Left colon (tissue), 2 donors: ENCODE data around the gene RRP9. TPM values are rescaled to one million over a fixed set of nuclear protein-coding genes. Genes with fewer than 3 reads are reported as not detected.
"Not testable (repeated sequence)": the region's sequence is repeated elsewhere in the genome, so short reads cannot be mapped to it uniquely, and the experiment has no call there.

Experiments
- ATAC-seq: fragments of 200-7000 bp; cut with Tn5 transposase; one replicate; pipeline ENCODE4 v1.9.1; 2020; ENCODE audit warnings: mild to moderate bottlenecking, moderate library complexity
- DNase-seq, 2 donors: peaks; one replicate each; pipeline ENCODE4 v3.0.0-alpha.2; 2020
- intact Hi-C, 2 donors: fragments of 100-400 bp; cut with DNase I in 1 of 2; cut with micrococcal nuclease in 1 of 2; formaldehyde crosslinking; loops; one replicate each; pipeline versions ENCODE4 v1.11.2 to v1.14.0; 2022; cut with DNase I, micrococcal nuclease
- long read RNA-seq: library from polyadenylated mRNA; unstranded; transcript quantifications from one replicate; pipeline ENCODE4 v2.0.0, GENCODE V29; 2021
- total RNA-seq, 2 donors: library from RNA; stranded (reverse); fragmentation: NEBNext Ultra II Directional; extraction: Animal tissue kit (Norgen Biotek cat#: 25700); gene quantifications; one replicate each; pipeline ENCODE4 v1.2.1, GENCODE V29; 2021
- donor health status: DM: no; HTN: no; CAD: no.
- donor health status: DM: yes; HTN: yes; CAD: no.

The RRP9 gene, protein sequence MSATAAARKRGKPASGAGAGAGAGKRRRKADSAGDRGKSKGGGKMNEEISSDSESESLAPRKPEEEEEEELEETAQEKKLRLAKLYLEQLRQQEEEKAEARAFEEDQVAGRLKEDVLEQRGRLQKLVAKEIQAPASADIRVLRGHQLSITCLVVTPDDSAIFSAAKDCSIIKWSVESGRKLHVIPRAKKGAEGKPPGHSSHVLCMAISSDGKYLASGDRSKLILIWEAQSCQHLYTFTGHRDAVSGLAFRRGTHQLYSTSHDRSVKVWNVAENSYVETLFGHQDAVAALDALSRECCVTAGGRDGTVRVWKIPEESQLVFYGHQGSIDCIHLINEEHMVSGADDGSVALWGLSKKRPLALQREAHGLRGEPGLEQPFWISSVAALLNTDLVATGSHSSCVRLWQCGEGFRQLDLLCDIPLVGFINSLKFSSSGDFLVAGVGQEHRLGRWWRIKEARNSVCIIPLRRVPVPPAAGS
- total RNA-seq = 10 to 100 TPM; 11.0 to 16.1 TPM
- long read RNA-seq, transcript RRP9-201 (15 exons, 1,578 nt) = major isoform, 27 of 36 reads
- long read RNA-seq, partial matches to known transcripts = 8 of 36 reads
- long read RNA-seq, other reads (novel, unspliced or antisense) = 1 of 36 reads

DNA sequence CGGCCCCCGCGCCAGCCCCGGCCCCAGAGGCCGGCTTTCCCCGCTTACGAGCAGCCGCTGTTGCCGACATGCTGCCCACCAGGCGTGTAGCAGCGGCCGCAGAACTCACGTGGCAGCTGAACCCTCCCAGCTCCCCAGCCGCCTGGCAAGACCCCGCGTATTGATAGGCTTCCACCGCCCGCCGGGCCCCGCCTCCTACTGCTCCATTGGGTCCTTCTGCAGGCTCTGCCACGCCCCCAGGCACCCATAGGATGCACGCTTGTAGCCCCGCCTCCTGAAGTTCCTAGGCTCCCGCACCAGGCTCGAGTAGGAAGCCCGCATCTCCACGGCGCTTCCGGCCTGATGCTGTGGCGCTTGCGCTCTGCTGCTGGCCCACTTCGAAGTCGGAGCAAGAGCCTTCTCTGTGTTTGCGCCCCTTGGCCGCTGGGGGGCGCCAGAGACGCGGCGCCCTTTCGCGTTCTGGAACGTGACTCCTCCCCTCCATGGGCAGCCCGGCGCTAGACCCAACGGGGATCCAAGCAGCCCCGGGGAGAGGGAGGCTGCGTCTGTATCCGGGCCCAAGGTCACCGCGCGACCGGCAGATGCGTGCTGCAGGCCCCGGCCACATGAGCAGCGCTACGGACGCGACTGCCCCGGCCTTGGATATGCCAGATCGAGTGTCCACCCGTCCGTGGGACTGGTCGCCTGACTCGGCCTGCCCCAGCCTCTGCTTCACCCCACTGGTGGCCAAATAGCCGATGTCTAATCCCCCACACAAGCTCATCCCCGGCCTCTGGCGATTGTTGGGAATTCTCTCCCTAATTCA is at the start of gene RRP9, which contains the start of gene PARP3:
Gene RRP9, minus strand, starts transcription at position 107 of the 805 bp plus-strand sequence. Its CDS starts 37 bp downstream, at position 70.
Gene PARP3, plus strand, starts transcription at position 566 of the 805 bp plus-strand sequence. CDS start 993 bp downstream, outside the sequence.
- DNase-seq (peak; percentile 100), ATAC-seq (peak; percentile 87)
- intact Hi-C loops = no loop called here

DNA sequence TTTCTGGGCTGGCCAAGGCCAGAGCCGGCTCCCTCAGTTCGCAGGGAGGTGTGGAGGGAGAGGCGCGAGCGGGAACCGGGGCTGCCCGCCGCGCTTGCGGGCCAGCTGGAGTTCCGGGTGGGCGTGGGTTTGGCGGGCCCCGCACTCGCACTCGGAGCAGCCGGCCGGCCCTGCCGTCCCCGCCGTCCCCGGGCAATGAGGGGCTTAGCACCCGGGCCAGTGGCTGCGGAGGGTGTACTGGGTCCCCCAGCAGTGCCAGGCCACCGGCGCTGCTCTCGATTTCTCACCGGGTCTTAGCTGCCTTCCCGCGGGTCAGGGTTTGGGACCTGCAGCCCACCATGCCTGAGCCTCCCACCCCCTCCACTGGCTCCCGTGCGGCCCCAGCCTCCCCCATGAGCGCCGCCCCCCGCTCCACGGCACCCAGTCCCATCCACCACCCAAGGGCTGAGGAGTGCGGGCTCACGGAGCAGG is 48.8 kb upstream of the RRP9 start:
- intact Hi-C loops = not testable (repeated sequence)

DNA sequence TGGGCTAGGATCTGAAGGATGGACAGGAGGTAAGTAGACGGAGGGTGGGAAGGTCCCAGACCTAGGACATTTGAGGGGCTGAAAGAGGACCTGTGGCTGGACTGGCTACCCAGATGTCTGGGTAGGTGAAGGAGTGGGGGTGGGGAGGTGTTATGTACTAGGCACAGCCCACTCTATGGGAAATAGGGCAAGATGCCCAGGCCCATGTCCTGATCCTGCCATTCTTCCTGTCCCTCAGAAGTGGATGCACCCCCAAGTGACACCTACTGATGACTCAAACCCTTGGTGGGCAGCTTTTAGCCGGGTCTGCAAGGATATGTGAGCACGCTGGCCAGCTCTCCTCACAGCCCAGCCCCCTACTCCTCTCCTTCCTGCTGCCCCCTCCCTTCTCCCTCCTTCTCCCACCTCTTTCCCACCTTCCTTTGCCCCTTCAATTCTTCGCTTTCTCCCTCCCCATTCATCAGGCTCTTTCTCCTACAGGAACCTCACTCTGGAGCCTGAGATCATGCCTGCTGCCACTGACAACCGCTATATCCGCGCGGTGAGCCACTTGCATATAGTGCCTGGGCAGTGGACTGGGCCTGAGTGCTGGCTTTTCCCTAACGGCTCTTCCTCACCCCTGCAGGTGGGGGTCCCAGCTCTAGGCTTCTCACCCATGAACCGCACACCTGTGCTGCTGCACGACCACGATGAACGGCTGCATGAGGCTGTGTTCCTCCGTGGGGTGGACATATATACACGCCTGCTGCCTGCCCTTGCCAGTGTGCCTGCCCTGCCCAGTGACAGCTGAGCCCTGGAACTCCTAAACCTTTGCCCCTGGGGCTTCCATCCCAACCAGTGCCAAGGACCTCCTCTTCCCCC is 46.8 kb upstream of the RRP9 start:
- DNase-seq (no peak), ATAC-seq (no peak)
- intact Hi-C loops = no loop called here

More for the DNA sequence above, 48.8 kb upstream of the RRP9 start:
- not testable (repeated sequence) for ATAC-seq, DNase-seq

DNA sequence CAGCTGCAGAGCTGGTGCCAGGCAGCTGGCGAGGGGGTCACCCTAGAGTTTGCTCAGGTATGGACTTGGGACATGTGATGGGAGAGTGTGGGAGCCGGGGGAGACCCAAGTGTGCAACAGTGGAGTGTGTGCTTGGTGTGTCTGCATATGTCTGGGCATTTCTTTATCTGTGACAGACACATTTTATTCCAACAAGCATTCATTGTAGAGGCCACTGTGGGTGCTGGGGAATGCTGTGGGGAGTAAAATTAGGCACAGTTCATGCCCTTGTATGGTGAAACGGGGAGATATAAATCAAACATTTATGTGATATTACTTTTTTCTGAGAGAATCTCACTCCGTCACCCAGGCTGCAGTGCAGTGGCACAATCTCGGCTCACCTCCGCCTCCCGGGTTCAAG is 45.9 kb upstream of the RRP9 start:
- no peak for DNase-seq
- ATAC-seq = no peak
- intact Hi-C loops = no loop called here

DNA sequence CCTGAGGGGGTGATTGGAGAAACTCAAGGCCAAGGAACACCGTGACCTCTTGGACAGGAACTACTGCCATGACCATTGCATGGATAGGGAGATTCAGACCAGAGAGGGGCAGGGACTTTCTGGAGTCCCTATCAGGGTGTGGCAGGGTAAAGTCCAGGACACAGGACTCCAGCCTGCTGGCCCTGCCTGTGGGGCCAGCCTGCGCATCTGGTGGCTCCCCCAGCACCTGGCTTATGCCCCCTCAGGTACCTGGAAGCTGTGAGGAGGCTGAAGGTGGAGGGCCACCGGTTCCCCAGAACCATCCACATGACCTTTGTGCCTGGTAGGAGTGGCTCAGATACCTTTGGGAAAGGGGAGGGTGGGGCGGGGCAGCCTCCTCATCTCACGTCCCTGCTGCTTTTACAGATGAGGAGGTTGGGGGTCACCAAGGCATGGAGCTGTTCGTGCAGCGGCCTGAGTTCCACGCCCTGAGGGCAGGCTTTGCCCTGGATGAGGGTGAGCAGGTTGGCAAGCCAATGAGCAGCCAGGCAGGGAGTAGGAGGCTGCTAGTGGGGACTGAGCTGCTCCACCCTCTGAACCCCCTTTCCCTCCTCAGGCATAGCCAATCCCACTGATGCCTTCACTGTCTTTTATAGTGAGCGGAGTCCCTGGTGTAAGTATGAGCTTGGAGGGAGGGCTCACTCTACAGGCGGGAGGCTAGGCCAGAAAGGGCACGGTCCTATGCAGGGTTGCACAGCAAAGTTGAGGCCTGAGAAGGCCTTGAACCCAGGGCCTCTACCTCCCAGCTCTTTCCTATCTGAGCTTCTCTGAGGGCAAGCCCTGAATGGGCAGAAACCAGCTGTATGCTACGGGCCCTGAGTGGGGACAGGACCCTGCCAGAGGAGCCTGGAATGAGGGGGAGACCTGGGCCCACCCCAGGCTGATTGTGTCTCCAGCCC is 44.6 kb upstream of the RRP9 start:
- peak; percentile 53 to 67 for DNase-seq
- ATAC-seq = peak; percentile 41
- intact Hi-C loops = no loop called here

DNA sequence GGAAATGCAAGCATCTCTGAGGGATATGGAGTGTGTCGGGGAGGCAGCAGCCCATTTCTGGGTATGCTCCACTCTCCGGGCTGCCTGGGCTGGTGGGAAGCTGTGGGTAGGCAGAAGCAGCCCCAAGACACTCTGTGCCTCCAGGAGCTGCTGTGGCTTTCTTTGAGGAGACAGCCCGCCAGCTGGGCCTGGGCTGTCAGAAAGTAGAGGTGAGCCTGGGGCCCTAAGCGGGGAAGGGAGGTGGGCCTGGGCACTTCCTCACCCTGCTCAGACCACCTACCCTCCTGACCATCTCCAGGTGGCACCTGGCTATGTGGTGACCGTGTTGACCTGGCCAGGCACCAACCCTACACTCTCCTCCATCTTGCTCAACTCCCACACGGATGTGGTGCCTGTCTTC is 43.4 kb upstream of the RRP9 start:
- intact Hi-C loops = no loop called here
- no peak for DNase-seq
- ATAC-seq = no peak

DNA sequence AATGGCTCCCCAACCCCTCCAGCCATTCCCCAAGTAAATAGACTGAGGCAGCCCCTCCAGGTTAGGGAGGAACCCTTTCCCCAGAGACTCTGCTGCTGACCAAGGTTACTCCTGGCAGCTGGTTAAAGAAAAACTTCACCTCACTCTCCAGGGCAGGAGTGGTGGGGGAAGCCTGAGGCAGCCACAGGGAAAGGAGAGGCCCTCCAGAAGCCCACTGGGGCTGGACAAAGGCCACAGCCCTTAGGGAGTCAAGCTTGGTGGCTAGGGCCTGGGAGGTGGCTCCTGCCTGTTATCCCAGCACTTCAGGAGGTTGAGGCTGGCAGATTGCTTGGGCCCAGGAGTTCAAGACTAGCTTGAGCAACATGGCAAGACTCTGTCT is 42.6 kb upstream of the RRP9 start:
- intact Hi-C loops = no loop called here
- no peak for DNase-seq
- no peak for ATAC-seq

DNA sequence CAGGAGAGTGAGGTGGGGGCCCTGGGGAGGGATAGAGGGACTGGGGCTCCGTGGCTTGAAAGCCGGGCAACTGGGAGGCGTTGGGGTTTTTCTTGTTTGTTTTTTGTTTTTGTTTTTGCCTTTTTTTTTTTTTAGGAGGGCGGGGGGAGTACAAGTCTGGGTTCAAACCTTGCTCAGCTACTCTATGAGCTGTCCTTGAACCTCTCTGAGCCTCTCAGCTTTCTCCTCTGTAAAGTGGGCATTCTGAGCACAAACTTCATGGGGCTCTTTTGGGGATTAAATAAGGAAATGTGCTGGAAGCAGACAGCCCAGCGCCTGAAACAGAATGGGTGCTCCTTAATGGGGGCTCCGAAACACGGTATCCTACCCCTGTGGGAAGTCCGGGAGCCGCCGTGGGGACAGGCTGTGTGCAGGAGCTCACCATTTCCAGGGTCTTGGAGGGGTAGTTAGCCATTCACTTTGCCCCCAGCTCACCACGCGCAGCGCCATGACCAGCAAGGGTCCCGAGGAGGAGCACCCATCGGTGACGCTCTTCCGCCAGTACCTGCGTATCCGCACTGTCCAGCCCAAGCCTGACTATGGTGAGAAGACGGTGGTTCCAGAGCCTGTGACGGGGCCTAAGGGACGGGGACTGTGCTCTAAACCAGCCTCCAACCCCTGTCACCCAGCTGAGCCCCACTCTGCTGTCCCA is 42.0 kb upstream of the RRP9 start:
- no peak for DNase-seq
- intact Hi-C loops = no loop called here
- ATAC-seq = no peak

DNA sequence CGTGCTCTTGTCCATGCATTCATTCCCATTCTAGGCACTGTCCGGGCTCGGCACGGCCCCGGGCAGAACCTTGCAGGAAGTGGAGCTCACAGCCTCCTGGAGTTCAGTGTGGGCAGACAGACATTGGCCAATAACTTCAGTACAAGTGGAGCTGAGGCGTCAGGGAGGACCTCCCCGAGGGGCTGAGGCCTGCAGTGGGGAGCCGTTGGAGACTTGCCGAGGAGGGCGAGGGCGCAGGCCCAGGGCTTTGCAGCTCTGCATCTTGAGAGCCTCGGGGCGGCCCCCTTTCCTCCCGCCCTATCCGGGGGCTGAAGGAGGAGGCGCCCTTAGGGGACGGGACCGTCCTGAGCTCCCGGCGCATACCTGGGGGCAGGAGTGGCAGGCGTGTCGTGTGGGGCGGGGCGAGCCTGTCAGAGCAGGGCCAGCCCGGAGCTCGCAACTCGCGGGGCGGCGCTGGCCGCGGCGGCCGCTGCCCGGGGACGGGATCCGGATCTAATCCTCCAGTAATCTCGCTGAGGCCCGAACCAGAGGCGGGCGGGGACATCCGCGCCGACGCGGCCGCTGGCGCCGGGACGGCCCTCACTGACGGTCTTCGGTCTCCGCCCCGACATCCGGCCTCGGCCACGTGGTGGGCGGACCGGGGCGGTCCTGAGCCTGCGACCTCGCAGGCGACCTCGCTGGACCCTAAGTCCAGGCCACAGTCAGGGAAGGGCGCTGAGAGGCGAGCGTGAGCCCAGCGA is 41.3 kb upstream of the RRP9 start, which contains the start of gene ACY1:
Gene ACY1, plus strand, starts transcription at position 698 of the 740 bp plus-strand sequence. CDS start 530 bp downstream, outside the sequence.
- DNase-seq (peak; percentile 91), ATAC-seq (peak; percentile 79)
- intact Hi-C loops = no loop called here

DNA sequence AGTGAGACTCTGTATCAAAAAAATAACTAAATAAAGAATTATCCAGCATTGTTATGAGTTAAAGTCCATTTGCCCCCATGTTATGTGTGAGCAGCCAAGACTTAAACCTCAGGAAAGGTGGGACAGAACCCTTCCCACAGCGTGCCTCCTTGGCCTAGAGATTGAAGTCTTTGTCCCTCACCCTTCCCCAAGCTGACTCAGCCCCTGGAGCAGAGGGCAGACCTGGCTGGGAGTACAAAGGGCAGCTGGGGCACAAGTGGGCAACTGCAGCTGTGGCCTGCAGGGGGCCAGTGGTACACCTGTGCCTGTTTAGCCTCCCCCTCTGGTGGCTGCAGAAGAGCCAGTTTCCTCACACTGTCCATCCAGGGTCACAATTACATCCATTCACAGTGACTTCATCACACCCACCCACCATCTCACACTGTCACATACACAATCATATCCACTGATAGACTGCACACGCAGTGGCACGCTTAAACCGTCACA is 40.7 kb upstream of the RRP9 start:
- ATAC-seq = peak; percentile 69
- intact Hi-C loops = no loop called here
- peak; percentile 80 to 85 for DNase-seq

DNA sequence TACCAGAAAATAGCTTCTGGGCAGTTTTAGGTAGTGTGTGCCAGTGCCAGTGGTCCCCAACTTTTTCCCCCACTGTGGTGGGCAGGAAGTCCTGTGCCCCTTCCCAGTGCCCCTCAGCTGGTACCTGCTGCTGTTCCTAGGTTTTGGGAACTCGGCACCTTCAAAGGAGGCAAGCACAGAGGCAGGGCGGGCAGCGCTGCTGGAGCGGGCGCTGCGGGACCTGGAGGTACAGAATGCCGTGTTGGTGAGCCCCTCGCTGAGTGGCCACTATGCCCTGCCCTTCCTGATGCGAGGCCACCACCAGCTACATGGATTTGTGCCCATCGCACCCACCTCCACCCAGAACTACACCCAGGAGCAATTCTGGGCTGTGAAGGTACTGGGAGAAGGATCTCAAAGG is 38.5 kb upstream of the RRP9 start:
- DNase-seq (no peak), ATAC-seq (no peak)
- intact Hi-C loops = no loop called here

DNA sequence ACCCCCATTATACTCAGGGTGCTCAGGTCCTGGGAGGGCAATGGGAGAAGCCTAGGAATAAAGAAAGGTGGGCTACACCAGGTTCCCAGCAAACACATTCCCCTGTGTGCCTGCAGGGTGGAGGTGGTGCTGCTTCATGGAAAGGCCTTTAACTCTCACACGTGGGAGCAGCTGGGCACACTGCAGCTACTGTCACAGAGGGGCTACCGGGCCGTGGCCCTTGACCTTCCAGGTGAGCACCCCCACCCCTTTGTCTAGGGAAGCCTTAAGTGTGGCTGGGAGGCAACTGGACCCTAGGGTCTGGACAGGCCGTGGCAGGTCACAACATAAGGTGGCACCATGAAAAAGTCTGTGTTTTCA is 36.4 kb upstream of the RRP9 start:
- intact Hi-C loops = no loop called here
- no peak for DNase-seq
- no peak for ATAC-seq

DNA sequence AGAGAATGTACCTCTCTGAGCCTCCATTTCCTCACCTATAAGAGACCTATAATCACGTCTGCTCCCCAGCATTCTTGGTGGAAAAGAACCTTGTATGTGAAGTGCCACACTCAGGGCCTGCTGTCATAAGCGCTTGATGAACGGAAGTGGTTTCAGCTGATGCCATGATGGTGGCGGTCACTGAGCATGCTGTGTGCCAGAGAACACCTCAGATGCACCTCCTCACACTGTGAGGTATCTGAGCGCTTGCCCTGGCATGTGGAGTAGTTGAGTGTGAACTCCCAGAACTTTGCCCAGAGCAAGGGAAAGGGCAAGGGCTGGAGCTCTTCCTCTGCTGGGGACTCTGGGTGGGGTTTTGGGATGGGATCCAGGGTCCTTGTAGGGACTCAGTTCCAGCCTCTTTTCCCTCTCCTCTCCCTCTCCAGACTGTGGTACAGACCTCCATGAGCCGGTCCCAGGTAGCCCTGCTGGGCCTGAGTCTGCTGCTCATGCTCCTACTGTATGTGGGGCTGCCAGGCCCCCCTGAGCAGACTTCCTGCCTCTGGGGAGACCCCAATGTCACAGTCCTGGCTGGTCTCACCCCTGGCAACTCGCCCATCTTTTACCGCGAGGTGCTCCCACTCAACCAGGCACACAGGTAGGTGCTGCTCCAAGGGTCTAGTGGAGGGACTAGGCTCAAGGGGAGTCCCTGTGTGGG is 35.9 kb upstream of the RRP9 start:
- ATAC-seq (no peak), DNase-seq (no peak)
- intact Hi-C loops = no loop called here

DNA sequence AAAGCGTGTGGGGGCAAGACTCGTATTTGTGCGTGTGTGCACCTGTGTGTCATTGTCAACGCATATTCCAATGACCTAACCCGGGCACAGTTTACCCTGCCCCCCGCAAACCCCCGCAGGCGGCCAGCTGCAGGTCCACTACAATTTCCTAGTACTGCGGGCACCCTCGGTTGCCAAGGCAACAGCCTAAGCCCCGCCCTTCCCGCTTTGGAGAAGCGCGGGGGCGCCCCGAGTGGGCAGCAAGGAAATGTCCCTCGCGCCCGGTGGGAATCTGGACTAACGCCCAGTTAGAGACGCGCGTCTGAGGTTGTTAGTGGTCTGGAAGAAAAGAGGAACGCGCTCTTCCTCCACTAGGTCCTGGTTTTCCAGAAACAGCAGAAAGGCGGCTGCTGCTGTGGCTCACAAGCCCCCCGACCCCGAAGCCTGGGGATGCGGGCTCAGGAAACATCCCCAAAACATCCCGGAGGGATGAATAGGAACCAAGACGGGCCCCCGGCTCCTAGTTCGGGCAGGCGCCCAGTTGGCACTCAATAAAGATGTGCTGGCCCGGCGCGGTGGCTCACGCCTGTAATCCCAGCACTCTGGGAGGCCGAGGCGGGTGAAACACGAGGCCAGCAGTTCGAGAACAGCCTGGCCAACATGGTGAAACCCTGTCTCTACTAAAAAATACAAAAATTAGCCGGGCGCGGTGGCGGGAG is 34.3 kb upstream of the RRP9 start:
- ATAC-seq = no peak
- DNase-seq = peak; percentile 72 to 83
- intact Hi-C loops = no loop called here
